HepG2 (cell line): ENCODE data around the gene BICDL2. TPM values are rescaled to one million over a fixed set of nuclear protein-coding genes. Genes with fewer than 3 reads are reported as not detected.
A peak's percentile ranks its signal among the peaks of the same experiment; 100 is the strongest.

Experiments used
- CENPT ChIP-seq: sonication (generic); formaldehyde crosslinking; IDR thresholded peaks from 2 replicates; pipeline ENCODE4 v1.8.0; 2022; ENCODE audit warnings: low read depth, mild to moderate bottlenecking, moderate library complexity, missing genetic modification reagents
- E2F5 ChIP-seq: sonication (generic); formaldehyde crosslinking; conservative IDR thresholded peaks from 2 replicates; pipeline ENCODE4 v1.4.0; 2020; ENCODE audit warnings: missing genetic modification reagents
- EEA1 ChIP-seq: sonication (generic); formaldehyde crosslinking; IDR thresholded peaks from 2 replicates; pipeline ENCODE4 v1.5.1; 2020; ENCODE audit warnings: mild to moderate bottlenecking, missing genetic modification reagents, borderline replicate concordance
- GLI4 ChIP-seq: sonication (generic); formaldehyde crosslinking; IDR thresholded peaks from 2 replicates; pipeline ENCODE4 v1.5.1; 2020; ENCODE audit warnings: missing genetic modification reagents, mild to moderate bottlenecking, moderate library complexity, borderline replicate concordance
- MED8 ChIP-seq: sonication (generic); formaldehyde crosslinking; IDR thresholded peaks from 2 replicates; pipeline ENCODE4 v1.8.1; 2023; ENCODE audit warnings: mild to moderate bottlenecking, missing genetic modification reagents; ENCODE audit not compliant: insufficient replicate concordance
- MIXL1 ChIP-seq: IDR thresholded peaks from 2 replicates; pipeline ENCODE4 v1.6.1; 2016
- NFIB ChIP-seq: sonication (generic); formaldehyde crosslinking; IDR thresholded peaks from 2 replicates; pipeline ENCODE4 v1.9.0; 2021; ENCODE audit warnings: missing genetic modification reagents, mild to moderate bottlenecking, borderline replicate concordance
- RAD21 ChIP-seq: fragments of 450-650 bp; formaldehyde crosslinking; IDR thresholded peaks from 2 replicates; pipeline ENCODE4 v1.5.0; 2020; ENCODE audit warnings: mild to moderate bottlenecking
- SAFB2 ChIP-seq: sonication (generic); formaldehyde crosslinking; IDR thresholded peaks from 2 replicates; pipeline ENCODE4 v1.5.1; 2020; ENCODE audit warnings: missing genetic modification reagents, low read depth, mild to moderate bottlenecking, borderline replicate concordance
- SAP130 ChIP-seq: IDR thresholded peaks from 2 replicates; pipeline ENCODE4 v1.6.1; 2016; ENCODE audit warnings: low read depth
- SIN3A ChIP-seq: IDR thresholded peaks from 2 replicates; pipeline ENCODE4 v1.6.1; 2011; ENCODE audit warnings: low read depth, mild to moderate bottlenecking, control low read depth, low read length, borderline replicate concordance
- SUZ12 ChIP-seq: fragments of 150-350 bp; IDR thresholded peaks from 2 replicates; pipeline ENCODE4 v1.6.1; 2014; ENCODE audit warnings: low read depth, low read length
- XRCC5 ChIP-seq: fragments of 200-400 bp; formaldehyde crosslinking; optimal IDR thresholded peaks from 2 replicates; pipeline ENCODE3; 2017; ENCODE audit warnings: mild to moderate bottlenecking, low read length
- ZBTB25 ChIP-seq: IDR thresholded peaks from 2 replicates; pipeline ENCODE4 v1.6.1; 2018; ENCODE audit warnings: missing genetic modification reagents
- ZC3H13 ChIP-seq: sonication (generic); formaldehyde crosslinking; IDR thresholded peaks from 2 replicates; pipeline ENCODE4 v1.8.1; 2023; ENCODE audit warnings: mild to moderate bottlenecking, missing genetic modification reagents, moderate library complexity
- ZNF274 ChIP-seq: sonication (generic); formaldehyde crosslinking; IDR thresholded peaks from 2 replicates; pipeline ENCODE4 v1.5.1; 2020; ENCODE audit warnings: mild to moderate bottlenecking, missing genetic modification reagents
- ZNF292 ChIP-seq: sonication (generic); formaldehyde crosslinking; IDR thresholded peaks from 2 replicates; pipeline ENCODE4 v1.8.1; 2022; ENCODE audit warnings: mild to moderate bottlenecking, low read depth, missing genetic modification reagents, borderline replicate concordance
- ZNF326 ChIP-seq: sonication (generic); formaldehyde crosslinking; IDR thresholded peaks from 2 replicates; pipeline ENCODE4 v1.4.0; 2020; ENCODE audit warnings: missing genetic modification reagents, borderline replicate concordance
- ZNF333 ChIP-seq: sonication (generic); formaldehyde crosslinking; IDR thresholded peaks from 2 replicates; pipeline ENCODE4 v1.4.0; 2020; ENCODE audit warnings: mild to moderate bottlenecking, missing genetic modification reagents, borderline replicate concordance
- ZNF367 ChIP-seq: sonication (generic); formaldehyde crosslinking; IDR thresholded peaks from 2 replicates; pipeline ENCODE4 v1.4.0; 2020; ENCODE audit warnings: missing genetic modification reagents, borderline replicate concordance
- ZNF547 ChIP-seq: sonication (generic); formaldehyde crosslinking; IDR thresholded peaks from 2 replicates; pipeline ENCODE4 v1.5.1; 2020; ENCODE audit warnings: mild to moderate bottlenecking, missing genetic modification reagents
- ZNF574 ChIP-seq: sonication (generic); formaldehyde crosslinking; IDR thresholded peaks from 2 replicates; pipeline ENCODE4 v1.4.0; 2020; ENCODE audit warnings: missing genetic modification reagents
- ZNF75D ChIP-seq: sonication (generic); formaldehyde crosslinking; IDR thresholded peaks from 2 replicates; pipeline ENCODE4 v1.8.1; 2023; ENCODE audit warnings: missing genetic modification reagents, mild to moderate bottlenecking, borderline replicate concordance
- ZNF773 ChIP-seq: sonication (generic); formaldehyde crosslinking; IDR thresholded peaks from 2 replicates; pipeline ENCODE4 v1.4.0; 2020; ENCODE audit warnings: missing genetic modification reagents, borderline replicate concordance
- polyA plus RNA-seq, 8 experiments: library from polyadenylated mRNA; depleted of rRNA in 3 of 8; stranded (reverse) in 7 of 8; unstranded in 1 of 8; fragments of >200 nt; fragmentation: Illumina TruSeq in 4 of 8; extraction: Trizol in 4 of 8; gene quantifications; 2 replicates each; pipeline versions ENCODE4 v1.2.1 to v1.2.3, GENCODE V29; 2011 to 2016; ENCODE audit warnings: low read depth in 4 of 8, missing spikeins in 1 of 8, mixed read lengths in 1 of 8; ENCODE audit not compliant: insufficient read depth in 1 of 8
- total RNA-seq, 5 experiments: library from RNA; depleted of rRNA; stranded (reverse); fragments of >200 nt; fragmentation: Illumina TruSeq; extraction: Trizol; gene quantifications; 2 replicates each; pipeline ENCODE4 v1.2.3, GENCODE V29; 2016; ENCODE audit warnings: low read depth in 1 of 5
- TF ChIP-seq, protein P1 (sequence below): sonication (generic); formaldehyde crosslinking; IDR thresholded peaks from 2 replicates; pipeline ENCODE4 v1.5.0; 2020; ENCODE audit warnings: missing genetic modification reagents

The BICDL2 gene
- total and polyA plus RNA-seq, 2 of the 13 experiments (the other 11 are each of a cell fraction or from before 2014, with no cell fraction given) = 0.12 TPM; not detected in 1

GRCh38 chr16:3023669-3024478, 12.9 kb downstream of the BICDL2 start, which contains the start of the genes HCFC1R1 and THOC6 (continued):
- TF ChIP-seq ZBTB25 = peak; percentile 89
- TF ChIP-seq SAP130 (CRISPR knock-in tag) = peak; percentile 88
- TF ChIP-seq, protein P1, sequence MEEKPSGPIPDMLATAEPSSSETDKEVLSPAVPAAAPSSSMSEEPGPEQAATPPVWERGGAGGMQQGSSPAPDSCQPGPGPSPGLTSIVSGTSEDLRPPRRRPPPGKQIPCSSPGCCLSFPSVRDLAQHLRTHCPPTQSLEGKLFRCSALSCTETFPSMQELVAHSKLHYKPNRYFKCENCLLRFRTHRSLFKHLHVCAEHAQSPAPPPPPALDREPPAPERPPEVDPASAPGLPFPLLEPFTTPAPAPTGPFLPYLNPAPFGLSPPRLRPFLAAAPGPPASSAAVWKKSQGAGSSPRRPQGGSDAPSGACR = no peak
- TF ChIP-seq EEA1 (CRISPR knock-in tag) = peak; percentile 59; the same call in 1 of the 2 replicates
- TF ChIP-seq SAFB2 (CRISPR knock-in tag) = no peak
- peak; percentile 90 for TF ChIP-seq SUZ12
- no peak for TF ChIP-seq ZNF333
- peak; percentile 61; the same call in 1 of the 2 replicates for TF ChIP-seq E2F5 (CRISPR knock-in tag)
- TF ChIP-seq ZNF292 = no peak
- peak; percentile 92 for TF ChIP-seq ZC3H13 (CRISPR knock-in tag)
- peak; percentile 85 for TF ChIP-seq ZNF547 (CRISPR knock-in tag)
- no peak for TF ChIP-seq MED8
- TF ChIP-seq ZNF274 (CRISPR knock-in tag) = peak; percentile 82
- TF ChIP-seq XRCC5 = peak; percentile 22
- peak; percentile 98 for TF ChIP-seq ZNF574 (CRISPR knock-in tag)
- TF ChIP-seq ZNF773 (CRISPR knock-in tag) = no peak
- TF ChIP-seq SIN3A = peak; percentile 54; the same call in 1 of the 2 replicates
- TF ChIP-seq RAD21 (CRISPR knock-in tag) = no peak; the same call in none of the 2 replicates
- no peak for TF ChIP-seq CENPT (CRISPR knock-in tag)
- no peak for TF ChIP-seq NFIB (CRISPR knock-in tag)
- peak; percentile 93; the same call in 1 of the 2 replicates for TF ChIP-seq GLI4
- peak; percentile 83; the same call in 1 of the 2 replicates for TF ChIP-seq ZNF326 (CRISPR knock-in tag)
- TF ChIP-seq ZNF367 = no peak
- peak; percentile 14; the same call in 1 of the 2 replicates for TF ChIP-seq MIXL1 (CRISPR knock-in tag)
- TF ChIP-seq ZNF75D = no peak
